Heart right ventricle (tissue), 16 donors: Measurements from ENCODE around the gene TRIM75. TPM values are rescaled to one million over a fixed set of nuclear protein-coding genes. Genes with fewer than 3 reads are reported as not detected.
"Not testable (repeated sequence)": the region's sequence is repeated elsewhere in the genome, so short reads cannot be mapped to it uniquely, and the experiment has no call there.

ENCODE experiments used
- ATAC-seq, 8 donors: fragments of 200-7000 bp; cut with Tn5 transposase; one replicate each; pipeline ENCODE4 v1.9.1; 2020; ENCODE audit warnings: mild to moderate bottlenecking in 8 of 8, moderate library complexity in 8 of 8, moderate number of reproducible peaks in 1 of 8
- DNase-seq, 2 donors: peaks; one replicate each; pipeline ENCODE4 v3.0.0-alpha.2; 2020
- H3K27ac ChIP-seq, 10 donors: fragments of 200-600 bp; sonication (generic) in 2 of 10; one replicate each; pipeline versions ENCODE4 v1.5.0 to v1.8.0; 2020 to 2022; ENCODE audit warnings: mild to moderate bottlenecking in 3 of 10
- H3K27me3 ChIP-seq, 7 donors: fragments of 200-600 bp; one replicate each; pipeline ENCODE4 v1.8.0; 2021 to 2022; ENCODE audit warnings: mild to moderate bottlenecking in 2 of 7
- H3K36me3 ChIP-seq, 9 donors: fragments of 200-600 bp; sonication (generic) in 1 of 9; one replicate each; pipeline versions ENCODE4 v1.5.0 to v1.8.0; 2020 to 2022; ENCODE audit warnings: mild to moderate bottlenecking in 2 of 9
- H3K4me1 ChIP-seq, 9 donors: fragments of 200-600 bp; sonication (generic) in 1 of 9; one replicate each; pipeline versions ENCODE4 v1.5.0 to v1.8.0; 2020 to 2022; ENCODE audit warnings: mild to moderate bottlenecking in 4 of 9
- H3K4me3 ChIP-seq, 10 donors: fragments of 200-600 bp; sonication (generic) in 2 of 10; one replicate each; pipeline versions ENCODE4 v1.5.0 to v1.8.0; 2020 to 2022; ENCODE audit warnings: mild to moderate bottlenecking in 7 of 10, moderate library complexity in 2 of 10
- H3K9me3 ChIP-seq, 11 donors: fragments of 200-600 bp in 10 of 11; sonication (generic) in 2 of 11; one replicate each; pipeline versions ENCODE4 v1.5.0 to v1.8.0; 2013 to 2022; ENCODE audit warnings: mild to moderate bottlenecking in 2 of 11, control low read depth in 1 of 11, moderate library complexity in 1 of 11
- WGBS, 2 donors: extraction: QIAGEN DNeasy Blood & Tissue Kit; methylation state at CpG; one replicate each; pipeline ENCODE4 v1.1.7; 2013; ENCODE audit warnings: inconsistent platforms in 1 of 2; 5-methylcytosine and 5-hydroxymethylcytosine counted together
- intact Hi-C, 10 donors: fragments of 100-400 bp; cut with DNase I; formaldehyde crosslinking; loops; one replicate each; pipeline versions ENCODE4 v1.11.1 to v1.14.2; 2022
- polyA plus RNA-seq, 2 donors: library from polyadenylated mRNA; stranded (reverse); fragments of 200-250 nt; gene quantifications; one replicate each; pipeline ENCODE4 v1.2.3, GENCODE V29; 2013
- total RNA-seq, 10 donors: library from RNA; stranded (reverse); fragmentation: NEBNext Ultra II Directional in 3 of 10; extraction: Animal tissue kit (Norgen Biotek cat#: 25700) in 3 of 10; gene quantifications; one replicate each; pipeline versions ENCODE4 v1.2.1 to v1.2.4, GENCODE V29; 2021 to 2023
- TF ChIP-seq, protein P1 (sequence below), 9 donors: fragments of 200-600 bp; sonication (generic) in 2 of 9; IDR thresholded peaks; one replicate each; pipeline versions ENCODE4 v1.5.0 to v1.8.0; 2021 to 2022; ENCODE audit warnings: antibody characterized with exemption in 9 of 9, mild to moderate bottlenecking in 5 of 9, moderate library complexity in 1 of 9
- donor health status: Arrhythmogenic right ventricular cardiomyopathy.
- donor health status: ischemic (EF 13 %, LVEDD 7.1; RV severe dilation, severe dysfunction).
- donor health status: healthy with polysubstance abuse.
- donor health status: DM: no; HTN: yes; CAD: no.
- donor health status: DM: no; HTN: no; CAD: no.
- donor health status: ischemic (EF 25% LVEDD 6.9; RV normal size, moderate dysfunction).
- donor health status: ischemic (EF 25% LVEDD 5.7; RV mildly dilated, moderate dysfunction).
- donor health status: healthy.
- donor health status: DM: yes; HTN: yes; CAD: no.
- donor health status: Ischemic cardiomyopathy.
- donor health status: ischemic (EF 35%, LVEDD 5.7; RV mildly dilated, moderate dysfunction).
- donor health status: nonischemic (EF 11% LVEDD 7.7; RV severe dilation, severe dysfunction).
- donor health status: DM: yes; HTN: yes; CAD: no.
- donor health status: PGD.
- donor health status: ischemic (EF 29% LVEDD 5.4; RV normal size, mild dysfunction).
- donor health status: nonischemic (EF 23%, LVEDD 6.1; RV moderate dilation, normal function).

Gene TRIM75
- total and polyA plus RNA-seq, 12 donors, result not detected

DNA sequence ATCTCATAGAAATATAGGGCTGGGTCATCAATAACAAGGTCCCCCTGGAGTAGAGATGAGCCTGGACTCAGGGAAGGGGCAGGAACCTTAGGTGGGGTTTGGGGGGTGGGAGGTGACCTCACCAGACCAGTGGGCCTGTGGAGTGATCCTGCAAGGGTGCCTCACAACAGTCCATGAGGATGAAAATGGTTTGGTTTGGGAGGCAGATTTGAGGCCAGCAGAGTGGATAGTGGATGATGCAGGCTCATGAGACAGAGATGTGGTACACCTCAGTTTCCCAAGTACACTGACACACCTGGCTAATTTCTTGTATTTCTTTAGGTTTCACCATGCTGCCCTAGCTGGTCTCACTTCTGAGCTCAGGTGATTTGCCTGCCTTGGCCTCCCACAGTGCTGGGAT lies 40.0 kb upstream of the TRIM75 start:
- no peaks in the 10 kb centered on the region for H3K36me3 ChIP-seq
- DNase-seq (no peak), ATAC-seq (no peak)
- no peaks in the 10 kb centered on the region for H3K4me1 ChIP-seq
- no peaks in the 10 kb centered on the region for H3K9me3 ChIP-seq
- intact Hi-C loops, result no loop called here
- TF ChIP-seq, protein P1, sequence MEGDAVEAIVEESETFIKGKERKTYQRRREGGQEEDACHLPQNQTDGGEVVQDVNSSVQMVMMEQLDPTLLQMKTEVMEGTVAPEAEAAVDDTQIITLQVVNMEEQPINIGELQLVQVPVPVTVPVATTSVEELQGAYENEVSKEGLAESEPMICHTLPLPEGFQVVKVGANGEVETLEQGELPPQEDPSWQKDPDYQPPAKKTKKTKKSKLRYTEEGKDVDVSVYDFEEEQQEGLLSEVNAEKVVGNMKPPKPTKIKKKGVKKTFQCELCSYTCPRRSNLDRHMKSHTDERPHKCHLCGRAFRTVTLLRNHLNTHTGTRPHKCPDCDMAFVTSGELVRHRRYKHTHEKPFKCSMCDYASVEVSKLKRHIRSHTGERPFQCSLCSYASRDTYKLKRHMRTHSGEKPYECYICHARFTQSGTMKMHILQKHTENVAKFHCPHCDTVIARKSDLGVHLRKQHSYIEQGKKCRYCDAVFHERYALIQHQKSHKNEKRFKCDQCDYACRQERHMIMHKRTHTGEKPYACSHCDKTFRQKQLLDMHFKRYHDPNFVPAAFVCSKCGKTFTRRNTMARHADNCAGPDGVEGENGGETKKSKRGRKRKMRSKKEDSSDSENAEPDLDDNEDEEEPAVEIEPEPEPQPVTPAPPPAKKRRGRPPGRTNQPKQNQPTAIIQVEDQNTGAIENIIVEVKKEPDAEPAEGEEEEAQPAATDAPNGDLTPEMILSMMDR (IDR thresholded peaks at IDR 0.05), result no peak
- no peak overlapping the region for H3K4me3 ChIP-seq
- H3K27ac ChIP-seq, result no peak overlapping the region
- H3K27me3 ChIP-seq, result peaks cover 0 to 14% (median 0%) of the 10 kb centered on the region in 7 donors

DNA sequence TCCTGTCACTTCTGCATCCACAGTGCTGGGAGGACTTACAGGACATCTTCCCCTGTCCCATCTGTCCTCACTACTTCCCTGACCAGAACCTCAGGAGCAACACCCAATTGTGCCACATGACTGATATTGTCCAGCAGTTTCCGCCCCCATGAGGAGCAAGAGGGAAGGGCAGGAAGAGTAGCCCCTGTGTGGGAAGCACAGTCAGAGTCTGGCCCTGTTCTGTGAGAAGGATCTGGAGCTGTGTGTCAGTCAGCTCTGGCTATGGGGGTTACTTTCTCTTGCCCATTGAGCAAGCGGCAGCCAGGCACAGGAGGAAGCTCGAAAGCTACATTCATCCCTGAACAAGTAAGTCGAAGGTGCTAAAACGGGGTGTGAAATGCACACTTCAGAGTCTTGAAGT lies 36.7 kb upstream of the TRIM75 start:
- Histone ChIP-seq H3K9me3 (no peaks in the 10 kb centered on the region), H3K27ac (no peak overlapping the region), H3K27me3 (peaks cover 0 to 6% (median 0%) of the 10 kb centered on the region in 7 donors), H3K4me3 (no peak overlapping the region), H3K4me1 (no peaks in the 10 kb centered on the region), H3K36me3 (no peaks in the 10 kb centered on the region)
- no peak for DNase-seq
- TF ChIP-seq, protein P1 (IDR thresholded peaks at IDR 0.05), result no peak
- WGBS, 2 donors, result 50 to 54% methylated on average over 5 of the region's 5 CpGs
- no peak for ATAC-seq
- intact Hi-C loops, result no loop called here

DNA sequence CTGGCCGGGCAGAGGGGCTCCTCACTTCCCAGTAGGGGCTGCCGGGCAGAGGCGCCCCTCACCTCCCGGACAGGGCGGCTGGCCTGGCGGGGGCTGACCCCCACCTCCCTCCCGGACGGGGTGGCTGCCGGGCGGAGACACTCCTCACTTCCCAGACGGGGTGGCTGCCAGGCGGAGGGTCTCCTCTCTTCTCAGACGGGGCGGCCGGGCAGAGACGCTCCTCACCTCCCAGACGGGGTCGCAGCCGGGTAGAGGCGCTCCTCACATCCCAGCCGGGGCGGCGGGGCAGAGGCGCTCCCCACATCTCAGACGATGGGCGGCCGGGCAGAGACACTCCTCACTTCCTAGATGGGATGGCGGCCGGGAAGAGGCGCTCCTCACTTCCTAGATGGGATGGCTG lies 33.7 kb upstream of the TRIM75 start:
- intact Hi-C loops, H3K9me3 ChIP-seq: not testable (repeated sequence)

DNA sequence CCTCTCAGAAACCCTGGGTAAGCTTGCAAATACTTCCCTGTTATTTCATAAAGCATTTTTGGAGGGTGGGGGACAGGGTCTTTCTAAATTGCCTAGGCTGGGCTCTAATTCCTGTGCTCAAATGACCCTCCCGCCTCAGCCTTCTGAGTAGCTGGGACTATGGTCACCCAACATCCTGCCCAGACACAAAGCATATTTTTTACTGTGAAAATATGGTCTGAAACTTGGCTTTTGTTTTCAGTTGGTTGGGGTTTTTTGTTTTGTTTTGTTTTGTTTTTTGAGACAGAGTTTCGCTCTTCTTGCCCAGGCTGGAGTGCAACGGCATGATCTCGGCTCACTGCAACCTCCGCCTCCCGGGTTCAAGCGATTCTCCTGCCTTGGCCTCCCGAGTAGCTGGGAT lies 27.9 kb upstream of the TRIM75 start:
- H3K27me3 ChIP-seq, H3K27ac ChIP-seq, intact Hi-C loops, H3K36me3 ChIP-seq, DNase-seq, H3K4me3 ChIP-seq, H3K4me1 ChIP-seq, H3K9me3 ChIP-seq, ATAC-seq: not testable (repeated sequence)
- 94 to 96% methylated on average over 8 of the region's 8 CpGs for WGBS, 2 donors

More for the DNA sequence above, 33.7 kb upstream of the TRIM75 start:
- not testable (repeated sequence) for ATAC-seq, H3K4me3 ChIP-seq, H3K36me3 ChIP-seq, H3K27ac ChIP-seq, H3K4me1 ChIP-seq, H3K27me3 ChIP-seq, DNase-seq
- 94 to 98% methylated on average over 22 to 30 of the region's 30 CpGs for WGBS, 2 donors

DNA sequence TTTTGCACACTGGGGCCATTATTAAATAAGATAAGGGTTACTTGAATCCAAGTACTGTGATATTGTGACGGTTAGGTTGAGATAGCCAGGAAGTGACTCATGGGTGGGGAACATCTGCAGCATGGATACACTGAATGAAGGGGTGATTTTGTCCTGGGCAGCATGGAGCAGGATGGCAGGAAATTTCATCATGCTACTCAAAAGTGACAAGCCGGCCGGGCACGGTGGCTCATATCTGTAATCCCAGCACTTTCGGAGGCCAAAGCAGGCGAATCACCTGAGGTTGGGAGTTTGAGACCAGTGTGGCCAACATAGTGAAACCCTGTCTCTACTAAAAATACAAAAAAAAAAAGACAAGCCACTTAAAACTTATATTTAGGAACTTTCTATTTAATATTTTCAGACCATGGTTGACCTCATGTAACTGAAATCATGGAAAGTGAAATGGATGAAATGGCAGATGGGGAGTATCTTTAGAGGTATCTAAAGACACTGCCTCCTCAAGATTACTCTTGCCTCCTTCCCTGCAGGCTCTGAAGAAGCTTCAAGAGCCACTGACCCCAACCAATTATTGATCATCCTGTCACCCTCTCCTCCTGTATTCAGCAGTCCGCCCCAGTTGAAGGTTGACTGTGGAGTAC lies 25.8 kb upstream of the TRIM75 start:
- ATAC-seq (no peak), DNase-seq (no peak)
- TF ChIP-seq, protein P1 (IDR thresholded peaks at IDR 0.05), result no peak
- Histone ChIP-seq H3K27me3 (no peaks in the 10 kb centered on the region), H3K4me3 (no peak overlapping the region), H3K9me3 (peaks cover 0 to 12% (median 0%) of the 10 kb centered on the region in 11 donors), H3K27ac (no peak overlapping the region), H3K36me3 (no peaks in the 10 kb centered on the region), H3K4me1 (no peaks in the 10 kb centered on the region)
- intact Hi-C loops, result no loop called here
- WGBS, 2 donors, result 57 to 64% methylated on average over 7 of the region's 7 CpGs
